H9 (cell line): Measurements from ENCODE around the gene MAML3. TPM values are rescaled to one million over a fixed set of nuclear protein-coding genes. Genes with fewer than 3 reads are reported as not detected.
A peak's percentile ranks its signal among the peaks of the same experiment; 100 is the strongest.

ENCODE experiments used
- DNase-seq: peaks from one replicate; pipeline ENCODE4 v3.0.0-alpha.2; 2017
- H2AFZ ChIP-seq: one replicate; pipeline ENCODE4 v1.6.1; 2013; ENCODE audit warnings: mild to moderate bottlenecking, low read length, control low read depth, moderate library complexity
- H2AK5ac ChIP-seq: 2 replicates; pipeline ENCODE4 v1.6.1; 2013; ENCODE audit warnings: low read length, control low read depth, mixed read lengths; ENCODE audit not compliant: insufficient read length
- H2BK120ac ChIP-seq: one replicate; pipeline ENCODE4 v1.6.1; 2013; ENCODE audit warnings: low read depth, mild to moderate bottlenecking, low read length, control low read depth, inconsistent platforms; ENCODE audit not compliant: poor library complexity, severe bottlenecking
- H2BK12ac ChIP-seq: 2 replicates; pipeline ENCODE4 v1.6.1; 2013; ENCODE audit warnings: low read length, control low read depth, mixed read lengths, low read depth; ENCODE audit not compliant: insufficient read length
- H2BK15ac ChIP-seq: 2 replicates; pipeline ENCODE4 v1.6.1; 2013; ENCODE audit warnings: low read depth, low read length, control low read depth
- H2BK20ac ChIP-seq: one replicate; pipeline ENCODE4 v1.6.1; 2013; ENCODE audit warnings: low read depth, mild to moderate bottlenecking, low read length, control low read depth, inconsistent platforms; ENCODE audit not compliant: poor library complexity, severe bottlenecking
- H2BK5ac ChIP-seq: 2 replicates; pipeline ENCODE4 v1.6.1; 2013; ENCODE audit warnings: low read length, control low read depth, mixed read lengths; ENCODE audit not compliant: insufficient read length
- H3K14ac ChIP-seq: 2 replicates; pipeline ENCODE4 v1.6.1; 2013; ENCODE audit warnings: low read length, control low read depth; ENCODE audit not compliant: insufficient read depth
- H3K18ac ChIP-seq: 2 replicates; pipeline ENCODE4 v1.6.1; 2013; ENCODE audit warnings: low read depth, mild to moderate bottlenecking, mixed read lengths, low read length, control low read depth; ENCODE audit not compliant: insufficient read length
- H3K23ac ChIP-seq: 2 replicates; pipeline ENCODE4 v1.6.1; 2013; ENCODE audit warnings: low read length, control low read depth, mixed read lengths, low read depth; ENCODE audit not compliant: insufficient read length
- H3K23me2 ChIP-seq: 2 replicates; pipeline ENCODE4 v1.6.1; 2013; ENCODE audit warnings: low read depth, mild to moderate bottlenecking, mixed read lengths, low read length, control low read depth; ENCODE audit not compliant: insufficient read length, poor library complexity, severe bottlenecking
- H3K27ac ChIP-seq: 2 replicates; pipeline ENCODE4 v1.5.1; 2013; ENCODE audit warnings: low read length, control low read depth, mixed read lengths, low read depth; ENCODE audit not compliant: insufficient read length
- H3K27me3 ChIP-seq: 2 replicates; pipeline ENCODE4 v1.6.1; 2013; ENCODE audit warnings: low read length, control low read depth, inconsistent platforms; ENCODE audit not compliant: insufficient read depth
- H3K4ac ChIP-seq: 2 replicates; pipeline ENCODE4 v1.6.1; 2013; ENCODE audit warnings: low read depth, mild to moderate bottlenecking, control low read depth, inconsistent platforms, low read length, moderate library complexity
- H3K4me1 ChIP-seq: 2 replicates; pipeline ENCODE4 v1.6.1; 2013; ENCODE audit warnings: low read length, control low read depth, inconsistent platforms; ENCODE audit not compliant: insufficient read depth
- H3K4me2 ChIP-seq: 2 replicates; pipeline ENCODE4 v1.6.1; 2013; ENCODE audit warnings: low read length, control low read depth, mixed read lengths; ENCODE audit not compliant: insufficient read length, insufficient read depth
- H3K56ac ChIP-seq: 2 replicates; pipeline ENCODE4 v1.6.1; 2013; ENCODE audit warnings: low read depth, mild to moderate bottlenecking, mixed read lengths, low read length, control low read depth; ENCODE audit not compliant: insufficient read length
- H3K79me1 ChIP-seq: 2 replicates; pipeline ENCODE4 v1.6.1; 2013; ENCODE audit warnings: low read depth, mild to moderate bottlenecking, moderate library complexity, low read length, control low read depth, inconsistent platforms; ENCODE audit not compliant: insufficient read depth, poor library complexity, severe bottlenecking
- H3K79me2 ChIP-seq: 2 replicates; pipeline ENCODE4 v1.6.1; 2013; ENCODE audit warnings: low read length, control low read depth, inconsistent platforms; ENCODE audit not compliant: insufficient read depth
- H3K9ac ChIP-seq: 2 replicates; pipeline ENCODE4 v1.6.1; 2013; ENCODE audit warnings: low read length, control low read depth, mixed read lengths; ENCODE audit not compliant: insufficient read length; ENCODE audit errors: extremely low read depth
- H3K9me3 ChIP-seq: one replicate; pipeline ENCODE4 v1.6.1; 2013; ENCODE audit warnings: low read depth, low read length, inconsistent platforms; ENCODE audit not compliant: control insufficient read depth
- H3T11ph ChIP-seq: one replicate; pipeline ENCODE4 v1.6.1; 2013; ENCODE audit warnings: mild to moderate bottlenecking, low read length, control low read depth, inconsistent platforms
- H4K20me1 ChIP-seq: one replicate; pipeline ENCODE4 v1.6.1; 2013; ENCODE audit not compliant: control insufficient read depth, insufficient read length, insufficient read depth
- H4K5ac ChIP-seq: 2 replicates; pipeline ENCODE4 v1.6.1; 2013; ENCODE audit warnings: low read depth, mild to moderate bottlenecking, mixed read lengths, low read length, control low read depth; ENCODE audit not compliant: insufficient read length
- H4K8ac ChIP-seq: replicated peaks from 2 replicates; pipeline ENCODE4 v1.6.1; 2013; ENCODE audit warnings: low read length, control low read depth, mixed read lengths, low read depth; ENCODE audit not compliant: insufficient read length
- H4K91ac ChIP-seq: 2 replicates; pipeline ENCODE4 v1.6.1; 2013; ENCODE audit warnings: low read depth, mild to moderate bottlenecking, moderate library complexity, mixed read lengths, low read length, control low read depth; ENCODE audit not compliant: insufficient read length
- H3K27ac Mint-ChIP-seq, 3 experiments: 2 replicates in 2 of 3; 3 replicates in 1 of 3; pipeline ENCODE4 v1.8.0; 2020 to 2021; ENCODE audit warnings: mixed read lengths in 3 of 3, mild to moderate bottlenecking in 1 of 3, moderate library complexity in 1 of 3
- H3K27me3 Mint-ChIP-seq: 2 replicates; pipeline ENCODE4 v1.8.0; 2021; ENCODE audit warnings: low read depth, mild to moderate bottlenecking, moderate library complexity, mixed read lengths
- H3K36me3 Mint-ChIP-seq, 3 experiments: 2 replicates in 2 of 3; 3 replicates in 1 of 3; pipeline ENCODE4 v1.8.0; 2020 to 2021; ENCODE audit warnings: low read depth in 3 of 3, mixed read lengths in 3 of 3; ENCODE audit not compliant: insufficient read depth in 1 of 3
- H3K4me1 Mint-ChIP-seq, 2 experiments: 2 replicates each; pipeline ENCODE4 v1.8.0; 2020; ENCODE audit warnings: mixed read lengths in 2 of 2
- H3K4me3 Mint-ChIP-seq, 2 experiments: 2 replicates in 1 of 2; 3 replicates in 1 of 2; pipeline ENCODE4 v1.8.0; 2020 to 2021; ENCODE audit warnings: mild to moderate bottlenecking in 2 of 2, mixed read lengths in 2 of 2, moderate library complexity in 1 of 2
- H3K9me3 Mint-ChIP-seq, 2 experiments: 2 replicates in 1 of 2; 3 replicates in 1 of 2; pipeline ENCODE4 v1.8.0; 2020; ENCODE audit warnings: mild to moderate bottlenecking in 2 of 2, mixed read lengths in 2 of 2, moderate library complexity in 1 of 2
- CTCF ChIP-seq: fragments of 200-600 bp; sonication (generic); conservative IDR thresholded peaks from 3 replicates; pipeline ENCODE4 v1.8.0; 2021; ENCODE audit warnings: antibody characterized with exemption, mild to moderate bottlenecking
- WGBS: extraction: QIAGEN DNeasy Blood & Tissue Kit; methylation state at CpG from one replicate; pipeline ENCODE4 v1.1.7; 2013; ENCODE audit warnings: missing lambda C conversion rate, low lambda C conversion rate, mixed read lengths; ENCODE audit not compliant: insufficient read length; ENCODE audit errors: extremely low coverage; 5-methylcytosine and 5-hydroxymethylcytosine counted together
- total RNA-seq: library from RNA; stranded (reverse); gene quantifications from 2 replicates; pipeline ENCODE4 v1.2.1, GENCODE V29; 2021

MAML3 gene
- total RNA-seq, 1 experiment from 2014 or later, result 3.9 TPM

GRCh38 chr4:139875411-139875825 is 278.6 kb downstream of the MAML3 start:
- H3K4me1 Mint-ChIP-seq, result peaks cover 35 to 36% of the 10 kb centered on the region in 2 experiments
- Histone ChIP-seq H3K4me2 (no peak overlapping the region), H4K5ac (no peak overlapping the region), H2AFZ (no peak overlapping the region), H2AK5ac (no peak overlapping the region), H2BK120ac (no peak overlapping the region), H3K23me2 (no peaks in the 10 kb centered on the region), H4K8ac (no peak overlapping the region), H3K4me1 (peaks cover 4% of the 10 kb centered on the region; the same call in 1 of the 2 replicates), H3K56ac (no peak overlapping the region), H3K27me3 (no peaks in the 10 kb centered on the region), H3K27ac (no peak overlapping the region), H3K23ac (no peak overlapping the region), H4K20me1 (no peaks in the 10 kb centered on the region), H3K9me3 (no peaks in the 10 kb centered on the region), H3K9ac (no peak overlapping the region), H3K79me2 (no peaks in the 10 kb centered on the region), H3K4ac (no peak overlapping the region), H3K18ac (no peak overlapping the region), H3K79me1 (no peaks in the 10 kb centered on the region), H3K14ac (no peak overlapping the region), H2BK20ac (no peak overlapping the region), H2BK12ac (no peak overlapping the region), H4K91ac (no peak overlapping the region), H2BK15ac (no peak overlapping the region), H3T11ph (no peak overlapping the region), H2BK5ac (no peak overlapping the region)
- H3K36me3 Mint-ChIP-seq, result peaks cover 0 to 10% (median 5%) of the 10 kb centered on the region in 3 experiments; a peak in 5 of 7 replicates
- H3K27ac Mint-ChIP-seq, result peak overlapping the region; percentile 63 to 81 (median 65); a peak in 5 of 7 replicates
- H3K4me3 Mint-ChIP-seq, result no peak overlapping the region
- no peak for TF ChIP-seq CTCF
- peaks cover 5 to 8% of the 10 kb centered on the region in 2 experiments; a peak in 4 of 5 replicates for H3K9me3 Mint-ChIP-seq
- no CpG with 5 or more reads among the region's 6 CpGs for WGBS
- H3K27me3 Mint-ChIP-seq, result peaks cover 1% of the 10 kb centered on the region; the same call in 1 of the 2 replicates
- peak; percentile 82 for DNase-seq
